Neural cell (in vitro differentiated cells): Measurements from ENCODE around the gene GPSM3. TPM values are rescaled to one million over a fixed set of nuclear protein-coding genes. Genes with fewer than 3 reads are reported as not detected.

Experiments used
- H2AFZ ChIP-seq: fragments of 200-600, 300-800 bp; sonication (generic), shearing (Covaris generic); 2 replicates; pipeline ENCODE4 v1.6.0; 2014; ENCODE audit warnings: low read depth, mild to moderate bottlenecking, antibody characterized with exemption, low read length, moderate library complexity
- H3F3A ChIP-seq: fragments of 200-600 bp; shearing (Covaris generic); 2 replicates; pipeline ENCODE4 v1.6.1; 2016; ENCODE audit warnings: mild to moderate bottlenecking, moderate library complexity, mixed read lengths, antibody characterized with exemption, low read length; ENCODE audit not compliant: insufficient read depth, poor library complexity, severe bottlenecking
- H3K27ac ChIP-seq: fragments of 200-600, 300-800 bp; sonication (generic), shearing (Covaris generic); 2 replicates; pipeline ENCODE4 v1.5.1; 2014; ENCODE audit warnings: mild to moderate bottlenecking, low read length, moderate library complexity
- H3K27me3 ChIP-seq: fragments of 300-800, 200-600 bp; sonication (generic), shearing (Covaris generic); 2 replicates; pipeline ENCODE4 v1.6.0; 2014; ENCODE audit warnings: mild to moderate bottlenecking, low read depth, low read length, moderate library complexity; ENCODE audit not compliant: insufficient read depth
- H3K36me3 ChIP-seq: fragments of 300-800, 200-600 bp; sonication (generic), shearing (Covaris generic); 2 replicates; pipeline ENCODE4 v1.5.1; 2014; ENCODE audit warnings: mild to moderate bottlenecking, antibody characterized with exemption, low read length, moderate library complexity; ENCODE audit not compliant: insufficient read depth
- H3K4me2 ChIP-seq: fragments of 300-800, 200-600 bp; sonication (generic), shearing (Covaris generic); 2 replicates; pipeline ENCODE4 v1.6.0; 2014; ENCODE audit warnings: mild to moderate bottlenecking, low read length
- H3K4me3 ChIP-seq: fragments of 300-800, 200-600 bp; sonication (generic), shearing (Covaris generic); 2 replicates; pipeline ENCODE4 v1.5.1; 2014; ENCODE audit warnings: mild to moderate bottlenecking, low read length, moderate library complexity
- H3K79me2 ChIP-seq: fragments of 200-600 bp; shearing (Covaris generic); replicated peaks from 2 replicates; pipeline ENCODE4 v1.6.0; 2014; ENCODE audit warnings: mild to moderate bottlenecking, low read length, moderate library complexity; ENCODE audit not compliant: insufficient read depth
- H3K9ac ChIP-seq: fragments of 300-800, 200-600 bp; sonication (generic), shearing (Covaris generic); 2 replicates; pipeline ENCODE4 v1.6.1; 2016; ENCODE audit warnings: mild to moderate bottlenecking, low read length, mixed read lengths
- H3K9me2 ChIP-seq: fragments of 200-600 bp; shearing (Covaris generic); 2 replicates; pipeline ENCODE4 v1.6.1; 2016; ENCODE audit warnings: mild to moderate bottlenecking, low read length, mixed read lengths; ENCODE audit not compliant: insufficient read depth
- H3K9me3 ChIP-seq: fragments of 200-600, 300-800 bp; sonication (generic), shearing (Covaris generic); 2 replicates; pipeline ENCODE4 v1.6.1; 2016; ENCODE audit warnings: mild to moderate bottlenecking, mixed run types, low read length, moderate library complexity, mixed read lengths
- H4K20me1 ChIP-seq: fragments of 200-600 bp; shearing (Covaris generic); 2 replicates; pipeline ENCODE4 v1.6.1; 2016; ENCODE audit warnings: mild to moderate bottlenecking, mixed run types; ENCODE audit not compliant: insufficient read depth
- EP300 ChIP-seq: fragments of 450-650 bp; conservative IDR thresholded peaks from 2 replicates; pipeline ENCODE4 v1.6.1; 2014; ENCODE audit warnings: antibody characterized with exemption, mild to moderate bottlenecking, moderate library complexity; ENCODE audit not compliant: poor library complexity, severe bottlenecking
- EZH2 ChIP-seq: fragments of 200-600, 300-800 bp; shearing (Covaris generic), sonication (generic); IDR thresholded peaks from 2 replicates; pipeline ENCODE4 v1.6.1; 2014; ENCODE audit warnings: antibody characterized with exemption, low read length, borderline replicate concordance, mild to moderate bottlenecking; ENCODE audit not compliant: insufficient read depth, poor library complexity, severe bottlenecking
- MXI1 ChIP-seq: fragments of 450-650 bp; conservative IDR thresholded peaks from 2 replicates; pipeline ENCODE4 v1.6.1; 2014; ENCODE audit warnings: antibody characterized with exemption, mild to moderate bottlenecking; ENCODE audit not compliant: poor library complexity, severe bottlenecking
- POLR2AphosphoS5 ChIP-seq: IDR thresholded peaks from 2 replicates; pipeline ENCODE4 v1.6.1; 2012
- RAD21 ChIP-seq: fragments of 450-650 bp; conservative IDR thresholded peaks from 2 replicates; pipeline ENCODE4 v1.6.1; 2014; ENCODE audit warnings: antibody characterized with exemption, mild to moderate bottlenecking, moderate library complexity
- TAF1 ChIP-seq: IDR thresholded peaks from 2 replicates; pipeline ENCODE4 v1.6.1; 2012; ENCODE audit warnings: low read depth
- polyA plus RNA-seq: library from polyadenylated mRNA; depleted of rRNA; stranded (reverse); fragments of >200 nt; gene quantifications from 2 replicates; pipeline ENCODE4 v1.2.3, GENCODE V29; 2014
- TF ChIP-seq, protein P1 (sequence below): fragments of 450-650 bp; IDR thresholded peaks from 2 replicates; pipeline ENCODE4 v1.5.1; 2014; ENCODE audit warnings: antibody characterized with exemption, mild to moderate bottlenecking, moderate library complexity; ENCODE audit not compliant: poor library complexity, severe bottlenecking
- TF ChIP-seq, protein P2 (sequence below): IDR thresholded peaks from 2 replicates; pipeline ENCODE4 v1.6.1; 2012; ENCODE audit warnings: borderline replicate concordance

GPSM3 gene
- polyA plus RNA-seq, 1 donor from 2014 or later: 1.2 TPM

DNA sequence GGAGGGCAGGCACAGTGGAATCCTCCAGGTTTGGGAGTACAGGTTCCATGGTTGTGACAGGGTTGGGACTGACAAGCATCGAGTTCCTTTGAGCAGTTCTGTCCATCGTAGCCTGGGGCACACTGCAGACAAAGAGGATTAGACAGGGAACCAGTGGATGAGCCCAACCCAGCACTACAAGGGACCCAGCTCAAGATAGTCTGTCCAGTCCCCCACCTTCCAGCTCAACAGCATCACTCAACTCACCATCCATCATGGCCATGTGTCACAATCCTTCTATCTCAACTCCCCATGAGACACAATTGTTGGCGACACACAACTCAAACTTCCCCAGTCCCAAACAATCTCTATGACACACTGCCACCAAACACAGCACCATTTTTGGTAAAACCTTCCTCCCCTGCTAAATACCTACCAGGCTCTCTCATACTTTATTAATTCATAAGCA lies 11.8 kb upstream of the GPSM3 start:
- Histone ChIP-seq H3K79me2 (no peaks in the 10 kb centered on the region), H3K9me2 (no peaks in the 10 kb centered on the region), H3K4me2 (no peak overlapping the region), H3F3A (no peaks in the 10 kb centered on the region), H3K9me3 (no peaks in the 10 kb centered on the region), H3K9ac (no peak overlapping the region), H4K20me1 (no peaks in the 10 kb centered on the region), H3K36me3 (no peaks in the 10 kb centered on the region), H3K4me3 (no peak overlapping the region), H2AFZ (no peak overlapping the region), H3K27ac (no peak overlapping the region), H3K27me3 (no peaks in the 10 kb centered on the region)
- TF ChIP-seq RAD21 (no peak), EZH2 (no peak), TAF1 (no peak), MXI1 (no peak), POLR2AphosphoS5 (no peak)
- TF ChIP-seq, protein P1, sequence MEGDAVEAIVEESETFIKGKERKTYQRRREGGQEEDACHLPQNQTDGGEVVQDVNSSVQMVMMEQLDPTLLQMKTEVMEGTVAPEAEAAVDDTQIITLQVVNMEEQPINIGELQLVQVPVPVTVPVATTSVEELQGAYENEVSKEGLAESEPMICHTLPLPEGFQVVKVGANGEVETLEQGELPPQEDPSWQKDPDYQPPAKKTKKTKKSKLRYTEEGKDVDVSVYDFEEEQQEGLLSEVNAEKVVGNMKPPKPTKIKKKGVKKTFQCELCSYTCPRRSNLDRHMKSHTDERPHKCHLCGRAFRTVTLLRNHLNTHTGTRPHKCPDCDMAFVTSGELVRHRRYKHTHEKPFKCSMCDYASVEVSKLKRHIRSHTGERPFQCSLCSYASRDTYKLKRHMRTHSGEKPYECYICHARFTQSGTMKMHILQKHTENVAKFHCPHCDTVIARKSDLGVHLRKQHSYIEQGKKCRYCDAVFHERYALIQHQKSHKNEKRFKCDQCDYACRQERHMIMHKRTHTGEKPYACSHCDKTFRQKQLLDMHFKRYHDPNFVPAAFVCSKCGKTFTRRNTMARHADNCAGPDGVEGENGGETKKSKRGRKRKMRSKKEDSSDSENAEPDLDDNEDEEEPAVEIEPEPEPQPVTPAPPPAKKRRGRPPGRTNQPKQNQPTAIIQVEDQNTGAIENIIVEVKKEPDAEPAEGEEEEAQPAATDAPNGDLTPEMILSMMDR: no peak
- TF ChIP-seq, protein P2, sequence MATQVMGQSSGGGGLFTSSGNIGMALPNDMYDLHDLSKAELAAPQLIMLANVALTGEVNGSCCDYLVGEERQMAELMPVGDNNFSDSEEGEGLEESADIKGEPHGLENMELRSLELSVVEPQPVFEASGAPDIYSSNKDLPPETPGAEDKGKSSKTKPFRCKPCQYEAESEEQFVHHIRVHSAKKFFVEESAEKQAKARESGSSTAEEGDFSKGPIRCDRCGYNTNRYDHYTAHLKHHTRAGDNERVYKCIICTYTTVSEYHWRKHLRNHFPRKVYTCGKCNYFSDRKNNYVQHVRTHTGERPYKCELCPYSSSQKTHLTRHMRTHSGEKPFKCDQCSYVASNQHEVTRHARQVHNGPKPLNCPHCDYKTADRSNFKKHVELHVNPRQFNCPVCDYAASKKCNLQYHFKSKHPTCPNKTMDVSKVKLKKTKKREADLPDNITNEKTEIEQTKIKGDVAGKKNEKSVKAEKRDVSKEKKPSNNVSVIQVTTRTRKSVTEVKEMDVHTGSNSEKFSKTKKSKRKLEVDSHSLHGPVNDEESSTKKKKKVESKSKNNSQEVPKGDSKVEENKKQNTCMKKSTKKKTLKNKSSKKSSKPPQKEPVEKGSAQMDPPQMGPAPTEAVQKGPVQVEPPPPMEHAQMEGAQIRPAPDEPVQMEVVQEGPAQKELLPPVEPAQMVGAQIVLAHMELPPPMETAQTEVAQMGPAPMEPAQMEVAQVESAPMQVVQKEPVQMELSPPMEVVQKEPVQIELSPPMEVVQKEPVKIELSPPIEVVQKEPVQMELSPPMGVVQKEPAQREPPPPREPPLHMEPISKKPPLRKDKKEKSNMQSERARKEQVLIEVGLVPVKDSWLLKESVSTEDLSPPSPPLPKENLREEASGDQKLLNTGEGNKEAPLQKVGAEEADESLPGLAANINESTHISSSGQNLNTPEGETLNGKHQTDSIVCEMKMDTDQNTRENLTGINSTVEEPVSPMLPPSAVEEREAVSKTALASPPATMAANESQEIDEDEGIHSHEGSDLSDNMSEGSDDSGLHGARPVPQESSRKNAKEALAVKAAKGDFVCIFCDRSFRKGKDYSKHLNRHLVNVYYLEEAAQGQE: no peak

DNA sequence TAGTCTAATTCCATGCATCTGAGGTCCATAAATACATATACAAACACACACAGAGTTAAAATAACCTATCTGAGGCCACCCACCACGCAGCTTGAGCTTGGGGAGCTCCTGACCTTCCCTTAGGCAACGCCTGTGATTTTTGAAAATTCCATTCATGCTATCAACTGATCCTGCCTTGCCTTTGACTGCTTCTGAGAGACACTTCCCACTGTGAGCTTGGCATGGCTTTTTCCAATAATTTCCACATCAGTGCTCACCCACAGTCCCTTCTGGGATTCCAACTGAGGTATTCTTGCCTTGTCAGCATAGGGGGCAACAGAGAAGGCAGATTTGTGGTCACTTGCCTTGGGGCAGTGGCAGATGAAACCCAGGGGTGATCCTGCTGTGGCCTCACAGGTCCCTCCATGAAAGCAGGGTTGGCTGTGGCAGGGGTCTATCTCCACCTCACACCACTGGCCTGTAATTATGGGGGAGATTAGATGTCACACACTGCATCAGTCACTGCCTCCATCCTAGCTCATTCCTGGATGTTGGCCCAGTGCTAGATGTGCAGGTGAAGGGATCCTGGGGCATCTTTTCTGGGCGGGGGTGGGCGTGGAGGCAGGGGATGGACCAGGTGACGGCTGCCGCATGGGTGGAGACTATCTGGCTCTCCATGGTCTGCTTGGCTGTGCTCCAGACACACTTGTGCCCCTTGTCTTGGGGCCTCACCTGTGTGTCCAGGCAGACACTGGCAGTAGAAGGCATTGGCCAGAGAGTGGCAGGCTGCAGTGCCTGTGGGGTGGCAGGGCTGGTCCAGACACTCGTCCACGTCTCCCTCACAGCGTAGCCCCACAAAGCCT lies 11.2 kb upstream of the GPSM3 start:
- no peaks in the 10 kb centered on the region for H3K79me2 ChIP-seq
- no peak overlapping the region for H2AFZ ChIP-seq
- peak overlapping the region; percentile 44 for H3K27ac ChIP-seq
- H4K20me1 ChIP-seq: no peaks in the 10 kb centered on the region
- H3K27me3 ChIP-seq: no peaks in the 10 kb centered on the region
- peak overlapping the region; percentile 29 for H3K9ac ChIP-seq
- H3K9me3 ChIP-seq: no peaks in the 10 kb centered on the region
- H3F3A ChIP-seq: no peaks in the 10 kb centered on the region
- H3K9me2 ChIP-seq: no peaks in the 10 kb centered on the region
- H3K4me3 ChIP-seq: no peak overlapping the region
- no peak overlapping the region for H3K4me2 ChIP-seq
- no peak for TF ChIP-seq RAD21
- TF ChIP-seq EP300: peak; percentile 26
- no peaks in the 10 kb centered on the region for H3K36me3 ChIP-seq
